AG04449 (cell line): Measurements from ENCODE around the gene TNN.
"Not testable (repeated sequence)": the region's sequence is repeated elsewhere in the genome, so short reads cannot be mapped to it uniquely, and the experiment has no call there.

Experiments
- CTCF ChIA-PET: fragments of 350-600 bp; formaldehyde crosslinking; extraction: SDS; loops from one replicate; lab custom pipeline; 2021; ENCODE audit warnings: antibody characterized with exemption; lab: Yijun Ruan, JAX
- POLR2A ChIA-PET: fragments of 400-600, 350-600 bp; formaldehyde crosslinking; extraction: SDS; loops from one replicate; lab custom pipeline; 2020; ENCODE audit warnings: antibody characterized with exemption, inconsistent platforms; lab: Yijun Ruan, JAX
- DNase-seq: peaks from one replicate; pipeline ENCODE4 v3.0.0-alpha.2; 2010; ENCODE audit warnings: low read depth, low spot score
- H3K4me3 ChIP-seq: 2 replicates; pipeline ENCODE4 v1.5.1; 2011; ENCODE audit warnings: low read depth, mild to moderate bottlenecking, control low read depth, low read length
- TF ChIP-seq, protein P1 (sequence below): IDR thresholded peaks from one replicate; pipeline ENCODE4 v1.5.1; 2011; ENCODE audit warnings: mild to moderate bottlenecking, moderate library complexity, low read length, control low read depth, inconsistent platforms; ENCODE audit not compliant: insufficient read depth; ENCODE audit errors: missing control alignments

The TNN gene

DNA sequence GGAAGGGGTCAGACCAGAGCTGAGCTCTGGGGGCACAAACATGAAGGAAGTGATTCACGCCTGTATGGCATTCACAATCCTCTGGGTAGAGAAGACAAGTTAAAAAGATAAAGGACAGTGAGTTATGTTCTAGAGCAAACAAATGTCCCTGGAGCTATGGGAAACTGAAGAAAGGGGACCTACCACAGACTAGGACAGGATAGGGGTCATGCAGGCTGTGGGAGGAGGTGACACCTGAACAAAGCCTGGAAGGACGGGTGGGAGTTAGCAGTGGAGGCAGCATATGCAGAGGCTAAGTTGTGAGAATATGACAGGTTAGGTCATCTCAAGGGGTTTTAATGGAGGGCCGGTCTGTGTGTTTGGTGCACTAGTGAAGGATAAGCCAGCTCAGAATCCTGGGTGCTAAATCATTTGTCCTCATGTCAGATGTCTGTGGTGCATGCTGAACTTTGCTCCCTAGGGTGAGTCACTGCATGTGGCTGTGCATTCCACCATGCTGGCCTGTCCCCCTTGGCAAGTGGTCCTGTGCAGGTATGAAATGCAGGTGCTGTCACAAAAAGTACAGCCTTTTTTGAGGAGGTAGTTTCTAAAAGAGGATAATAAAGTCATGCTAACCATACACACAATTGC is 28.5 kb downstream of the TNN start:
- TF ChIP-seq, protein P1, sequence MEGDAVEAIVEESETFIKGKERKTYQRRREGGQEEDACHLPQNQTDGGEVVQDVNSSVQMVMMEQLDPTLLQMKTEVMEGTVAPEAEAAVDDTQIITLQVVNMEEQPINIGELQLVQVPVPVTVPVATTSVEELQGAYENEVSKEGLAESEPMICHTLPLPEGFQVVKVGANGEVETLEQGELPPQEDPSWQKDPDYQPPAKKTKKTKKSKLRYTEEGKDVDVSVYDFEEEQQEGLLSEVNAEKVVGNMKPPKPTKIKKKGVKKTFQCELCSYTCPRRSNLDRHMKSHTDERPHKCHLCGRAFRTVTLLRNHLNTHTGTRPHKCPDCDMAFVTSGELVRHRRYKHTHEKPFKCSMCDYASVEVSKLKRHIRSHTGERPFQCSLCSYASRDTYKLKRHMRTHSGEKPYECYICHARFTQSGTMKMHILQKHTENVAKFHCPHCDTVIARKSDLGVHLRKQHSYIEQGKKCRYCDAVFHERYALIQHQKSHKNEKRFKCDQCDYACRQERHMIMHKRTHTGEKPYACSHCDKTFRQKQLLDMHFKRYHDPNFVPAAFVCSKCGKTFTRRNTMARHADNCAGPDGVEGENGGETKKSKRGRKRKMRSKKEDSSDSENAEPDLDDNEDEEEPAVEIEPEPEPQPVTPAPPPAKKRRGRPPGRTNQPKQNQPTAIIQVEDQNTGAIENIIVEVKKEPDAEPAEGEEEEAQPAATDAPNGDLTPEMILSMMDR: no peak
- DNase-seq: no peak
- POLR2A ChIA-PET: no interaction called here
- no peak overlapping the region for H3K4me3 ChIP-seq
- CTCF ChIA-PET: no interaction called here

DNA sequence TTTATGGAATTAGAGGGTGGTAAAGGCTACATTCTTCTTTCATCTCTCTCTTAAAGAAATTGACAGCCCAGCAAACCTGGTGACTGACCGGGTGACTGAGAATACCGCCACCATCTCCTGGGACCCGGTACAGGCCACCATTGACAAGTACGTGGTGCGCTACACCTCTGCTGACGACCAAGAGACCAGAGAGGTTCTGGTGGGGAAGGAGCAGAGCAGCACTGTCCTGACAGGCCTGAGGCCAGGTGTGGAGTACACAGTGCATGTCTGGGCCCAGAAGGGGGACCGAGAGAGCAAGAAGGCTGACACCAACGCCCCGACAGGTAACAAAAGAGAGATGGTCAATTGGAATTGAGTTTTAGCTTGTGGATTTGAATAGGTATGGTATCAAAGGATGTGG is 29.7 kb downstream of the TNN start:
- POLR2A ChIA-PET: no interaction called here
- CTCF ChIA-PET: interaction anchor here (1.2 kb wide), 1 partner anchor 55 kb away, joined by 3 read pairs; no protein-coding TSS in a partner anchor
- no peak overlapping the region for H3K4me3 ChIP-seq
- no peak for DNase-seq
- TF ChIP-seq, protein P1: no peak

DNA sequence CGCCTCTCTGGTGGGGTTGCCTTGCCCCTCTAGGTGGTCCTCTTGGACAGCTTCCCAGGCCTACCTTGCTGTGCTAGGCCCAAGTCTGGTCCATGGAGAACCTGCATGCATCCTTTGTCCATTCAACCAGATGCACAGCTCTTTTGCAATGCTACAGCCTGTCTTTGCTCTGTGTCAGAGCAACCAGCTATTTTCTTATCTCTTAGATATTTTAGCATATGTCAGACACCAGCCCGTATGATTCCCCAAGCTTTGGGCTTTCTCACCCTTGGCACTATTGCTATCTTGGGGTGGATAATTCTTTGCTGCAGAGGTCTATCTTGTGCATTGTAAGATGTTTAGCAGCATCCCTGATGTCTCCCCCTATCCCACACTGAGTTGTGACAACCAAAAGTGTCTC is 32.3 kb downstream of the TNN start:
- CTCF ChIA-PET: no interaction called here
- DNase-seq: no peak
- H3K4me3 ChIP-seq: no peak overlapping the region
- POLR2A ChIA-PET: no interaction called here
- TF ChIP-seq, protein P1: no peak

DNA sequence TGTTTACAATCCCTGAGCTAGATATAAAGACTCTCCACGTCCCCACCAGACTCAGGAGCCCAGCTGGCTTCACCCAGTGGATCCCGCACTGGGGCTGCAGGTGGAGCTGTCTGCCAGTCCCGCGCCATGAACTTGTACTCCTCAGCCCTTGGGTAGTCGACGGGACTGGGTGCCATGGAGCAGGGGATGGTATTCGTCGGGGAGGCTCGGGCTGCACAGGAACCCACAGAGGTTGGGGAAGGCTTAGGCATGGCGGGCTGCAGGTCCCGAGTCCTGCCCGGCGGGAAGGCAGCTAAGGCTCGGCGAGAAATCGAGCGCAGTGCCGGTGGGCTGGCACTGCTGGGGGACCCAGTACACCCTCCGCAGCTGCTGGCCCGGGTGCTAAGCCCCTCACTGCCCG is 34.5 kb downstream of the TNN start:
- POLR2A ChIA-PET, H3K4me3 ChIP-seq, CTCF ChIA-PET, DNase-seq: not testable (repeated sequence)

DNA sequence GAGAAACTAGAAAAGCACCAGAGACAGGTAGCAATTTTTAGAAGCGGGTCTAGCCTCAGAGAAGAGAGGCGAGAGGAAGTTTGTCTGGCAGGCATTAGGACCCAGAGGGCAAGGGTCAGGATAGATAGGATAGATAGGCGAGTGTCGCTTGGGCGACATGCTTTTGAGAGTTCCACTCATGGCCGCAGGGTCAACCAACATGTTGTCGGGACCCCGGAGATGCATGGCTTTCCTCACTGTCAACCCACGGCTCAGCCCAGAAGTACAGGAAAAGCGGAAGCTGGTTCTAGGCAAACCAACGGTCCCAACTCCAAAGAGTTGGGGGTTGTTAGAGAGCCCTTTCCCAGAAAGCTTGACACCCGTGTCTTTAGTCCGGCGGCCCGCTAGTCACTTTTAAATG is 38.9 kb downstream of the TNN start:
- DNase-seq, POLR2A ChIA-PET, H3K4me3 ChIP-seq, CTCF ChIA-PET: not testable (repeated sequence)

DNA sequence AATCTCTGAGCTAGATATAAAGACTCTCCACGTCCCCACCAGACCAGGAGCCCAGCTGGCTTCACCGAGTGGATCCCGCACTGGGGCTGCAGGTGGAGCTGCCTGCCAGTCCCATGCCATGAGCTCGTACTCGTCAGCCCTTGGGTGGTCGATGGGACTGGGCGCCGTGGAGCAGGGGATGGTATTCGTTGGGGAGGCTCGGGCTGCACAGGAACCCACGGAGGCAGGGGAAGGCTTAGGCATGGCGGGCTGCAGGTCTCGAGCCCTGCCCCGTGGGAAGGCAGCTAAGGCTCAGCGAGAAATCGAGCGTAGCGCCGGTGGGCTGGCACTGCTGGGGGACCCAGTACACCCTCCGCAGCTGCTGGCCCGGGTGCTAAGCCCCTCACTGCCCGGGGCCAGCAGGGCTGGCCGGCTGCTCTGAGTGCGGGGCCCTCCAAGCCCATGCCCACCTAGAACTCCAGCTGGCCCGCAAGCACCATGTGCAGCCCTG is 40.7 kb downstream of the TNN start:
- DNase-seq, H3K4me3 ChIP-seq, CTCF ChIA-PET, POLR2A ChIA-PET: not testable (repeated sequence)

DNA sequence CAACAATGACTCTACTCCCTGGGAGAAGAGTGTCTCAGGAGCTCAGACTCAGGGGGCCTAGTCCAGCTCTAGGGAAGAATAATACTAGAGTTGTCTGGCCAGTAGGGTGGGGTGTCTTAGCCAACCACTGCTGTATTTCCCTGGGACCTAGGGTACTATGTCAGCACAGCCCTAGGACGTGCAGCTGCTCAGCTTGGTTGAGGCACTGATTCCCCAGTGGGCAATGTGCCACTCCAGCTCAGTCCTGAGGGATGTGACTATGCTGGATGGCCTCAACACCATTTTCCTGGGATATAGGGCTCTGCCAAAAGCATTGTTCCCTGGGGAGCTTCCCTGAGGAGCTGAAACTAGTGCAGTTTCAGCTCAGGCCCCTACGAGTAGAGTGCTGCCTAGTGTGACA is 47.4 kb downstream of the TNN start:
- TF ChIP-seq, protein P1: no peak
- CTCF ChIA-PET: interaction anchor here (1.0 to 1.5 kb wide), 3 partner anchors 10 to 74 kb away, joined by 3 to 7 read pairs (median 3); no protein-coding TSS in a partner anchor
- POLR2A ChIA-PET: no interaction called here
- no peak for DNase-seq
- no peak overlapping the region for H3K4me3 ChIP-seq

DNA sequence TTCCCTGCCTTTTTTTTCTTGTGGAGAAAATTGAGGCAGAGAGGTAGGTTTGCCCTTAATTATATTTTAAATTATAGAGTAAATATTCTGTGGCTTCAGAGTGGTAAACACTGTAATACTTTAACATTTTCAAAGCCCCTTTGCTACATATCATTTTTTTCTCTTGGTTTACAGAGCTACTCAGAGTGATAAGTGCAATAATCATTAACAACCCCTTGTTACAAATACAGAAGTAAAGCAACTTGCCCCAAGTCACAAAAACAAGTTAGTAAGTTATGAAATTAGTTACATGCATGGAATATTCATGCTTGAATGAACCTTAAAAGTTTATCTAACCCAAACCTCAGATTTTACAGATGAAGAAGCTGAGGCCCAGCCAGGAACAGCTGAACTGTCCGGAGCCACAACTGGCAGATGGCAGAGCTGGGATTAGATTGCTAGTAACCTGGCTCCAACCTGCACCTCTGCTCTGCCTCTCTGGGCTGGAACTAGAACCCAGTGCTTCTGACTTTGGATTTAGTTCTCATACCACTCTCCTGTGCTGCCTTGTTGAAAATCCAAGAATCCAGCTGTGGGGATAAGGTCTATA is 48.7 kb downstream of the TNN start:
- DNase-seq: no peak
- H3K4me3 ChIP-seq: no peak overlapping the region
- ChIA-PET POLR2A (no interaction called here), CTCF (interaction anchor here (1.4 kb wide), 1 partner anchor 9 kb away, joined by 3 read pairs; no protein-coding TSS in a partner anchor)
- TF ChIP-seq, protein P1: no peak
